ENCODE results near the gene PTP4A2. TPM values are rescaled to one million over a fixed set of nuclear protein-coding genes. Genes with fewer than 3 reads are reported as not detected.

Gene PTP4A2
- total and polyA plus RNA-seq, 4 donors: 72.0 to 244 (median 188) TPM

GRCh38 chr1:31920956-31921355 lies 17.2 kb downstream of the PTP4A2 start:
- intact Hi-C loops (cut with DNase I): no loop called here
- Histone ChIP-seq H3K36me3 (ENCODE audit: control insufficient read depth in 1 of 2, insufficient read depth in 2 of 2, low read length in 1 of 2) (peaks cover 0 to 2% of the 10 kb centered on the region in 2 donors), H3K27ac (ENCODE audit: low read depth in 1 of 2, low read length in 2 of 2) (no peak overlapping the region), H3K27me3 (ENCODE audit: control insufficient read depth in 1 of 2, insufficient read depth in 2 of 2, low read length in 1 of 2) (no peaks in the 10 kb centered on the region), H3K4me3 (ENCODE audit: low read length in 2 of 2) (no peak overlapping the region), H3K9me3 (ENCODE audit: control insufficient read depth, low read length) (no peaks in the 10 kb centered on the region), H3K4me1 (ENCODE audit: control insufficient read depth in 1 of 2, insufficient read depth in 2 of 2, low read length in 2 of 2) (peaks cover 2 to 4% of the 10 kb centered on the region in 2 donors)
- ATAC-seq (ENCODE audit: low FRiP score) (no peak), DNase-seq (no peak)
- WGBS, 2 donors: 44 to 49% methylated on average over 2 of the region's 2 CpGs

GRCh38 chr1:31919591-31919990 lies 18.6 kb downstream of the PTP4A2 start:
- Histone ChIP-seq H3K4me1 (ENCODE audit: control insufficient read depth in 1 of 2, insufficient read depth in 2 of 2, low read length in 2 of 2) (peaks cover 2 to 4% of the 10 kb centered on the region in 2 donors), H3K36me3 (ENCODE audit: control insufficient read depth in 1 of 2, insufficient read depth in 2 of 2, low read length in 1 of 2) (peaks cover 0 to 2% of the 10 kb centered on the region in 2 donors), H3K9me3 (ENCODE audit: control insufficient read depth, low read length) (no peaks in the 10 kb centered on the region), H3K4me3 (ENCODE audit: low read length in 2 of 2) (no peak overlapping the region), H3K27ac (ENCODE audit: low read depth in 1 of 2, low read length in 2 of 2) (no peak overlapping the region), H3K27me3 (ENCODE audit: control insufficient read depth in 1 of 2, insufficient read depth in 2 of 2, low read length in 1 of 2) (no peaks in the 10 kb centered on the region)
- intact Hi-C loops (cut with DNase I): no loop called here
- no peak for DNase-seq
- WGBS, 2 donors: 93 to 98% methylated on average over 10 of the region's 10 CpGs
- ATAC-seq (ENCODE audit: low FRiP score): no peak

GRCh38 chr1:31915438-31915837 lies 22.7 kb downstream of the PTP4A2 start:
- DNase-seq (no peak), ATAC-seq (ENCODE audit: low FRiP score) (no peak)
- Histone ChIP-seq H3K27ac (ENCODE audit: low read depth in 1 of 2, low read length in 2 of 2) (no peak overlapping the region), H3K4me1 (ENCODE audit: control insufficient read depth in 1 of 2, insufficient read depth in 2 of 2, low read length in 2 of 2) (peaks cover 0 to 2% of the 10 kb centered on the region in 2 donors), H3K27me3 (ENCODE audit: control insufficient read depth in 1 of 2, insufficient read depth in 2 of 2, low read length in 1 of 2) (no peaks in the 10 kb centered on the region), H3K4me3 (ENCODE audit: low read length in 2 of 2) (no peak overlapping the region), H3K9me3 (ENCODE audit: control insufficient read depth, low read length) (no peaks in the 10 kb centered on the region), H3K36me3 (ENCODE audit: control insufficient read depth in 1 of 2, insufficient read depth in 2 of 2, low read length in 1 of 2) (peaks cover 0 to 8% of the 10 kb centered on the region in 2 donors)
- WGBS, 2 donors: 94% methylated on average over 4 of the region's 4 CpGs
- intact Hi-C loops (cut with DNase I): no loop called here

GRCh38 chr1:31913968-31914367 lies 24.2 kb downstream of the PTP4A2 start:
- H3K36me3 ChIP-seq (ENCODE audit: control insufficient read depth in 1 of 2, insufficient read depth in 2 of 2, low read length in 1 of 2): peaks cover 0 to 8% of the 10 kb centered on the region in 2 donors
- peaks cover 0 to 2% of the 10 kb centered on the region in 2 donors for H3K4me1 ChIP-seq (ENCODE audit: control insufficient read depth in 1 of 2, insufficient read depth in 2 of 2, low read length in 2 of 2)
- DNase-seq: no peak
- WGBS, 2 donors: 93 to 95% methylated on average over 3 of the region's 3 CpGs
- H3K4me3 ChIP-seq (ENCODE audit: low read length in 2 of 2): no peak overlapping the region
- no peak overlapping the region for H3K27ac ChIP-seq (ENCODE audit: low read depth in 1 of 2, low read length in 2 of 2)
- no peaks in the 10 kb centered on the region for H3K27me3 ChIP-seq (ENCODE audit: control insufficient read depth in 1 of 2, insufficient read depth in 2 of 2, low read length in 1 of 2)
- no peaks in the 10 kb centered on the region for H3K9me3 ChIP-seq (ENCODE audit: control insufficient read depth, low read length)
- intact Hi-C loops (cut with DNase I): no loop called here
- no peak for ATAC-seq (ENCODE audit: low FRiP score)

- no peaks in the 10 kb centered on the region for H3K27me3 ChIP-seq (ENCODE audit: control insufficient read depth in 1 of 2, insufficient read depth in 2 of 2, low read length in 1 of 2)
- peaks cover 0 to 9% of the 10 kb centered on the region in 2 donors for H3K36me3 ChIP-seq (ENCODE audit: control insufficient read depth in 1 of 2, insufficient read depth in 2 of 2, low read length in 1 of 2)
- WGBS, 2 donors: 88 to 90% methylated on average over 1 of the region's 1 CpG
- DNase-seq (no peak), ATAC-seq (ENCODE audit: low FRiP score) (no peak)
- H3K27ac ChIP-seq (ENCODE audit: low read depth in 1 of 2, low read length in 2 of 2): no peak overlapping the region
- H3K4me1 ChIP-seq (ENCODE audit: control insufficient read depth in 1 of 2, insufficient read depth in 2 of 2, low read length in 2 of 2): peaks cover 0 to 2% of the 10 kb centered on the region in 2 donors
- H3K4me3 ChIP-seq (ENCODE audit: low read length in 2 of 2): no peak overlapping the region
- intact Hi-C loops (cut with DNase I): no loop called here
- no peaks in the 10 kb centered on the region for H3K9me3 ChIP-seq (ENCODE audit: control insufficient read depth, low read length)
Observed at GRCh38 chr1:31912839-31913239, 25.3 kb downstream of the PTP4A2 start.

- 84% methylated on average over 2 of the region's 2 CpGs for WGBS, 2 donors
- peaks cover 0 to 11% of the 10 kb centered on the region in 2 donors for H3K36me3 ChIP-seq (ENCODE audit: control insufficient read depth in 1 of 2, insufficient read depth in 2 of 2, low read length in 1 of 2)
- intact Hi-C loops (cut with DNase I): no loop called here
- DNase-seq: no peak
- peaks cover 0 to 2% of the 10 kb centered on the region in 2 donors for H3K4me1 ChIP-seq (ENCODE audit: control insufficient read depth in 1 of 2, insufficient read depth in 2 of 2, low read length in 2 of 2)
- ATAC-seq (ENCODE audit: low FRiP score): no peak
- H3K27me3 ChIP-seq (ENCODE audit: control insufficient read depth in 1 of 2, insufficient read depth in 2 of 2, low read length in 1 of 2): no peaks in the 10 kb centered on the region
- no peaks in the 10 kb centered on the region for H3K9me3 ChIP-seq (ENCODE audit: control insufficient read depth, low read length)
- H3K27ac ChIP-seq (ENCODE audit: low read depth in 1 of 2, low read length in 2 of 2): no peak overlapping the region
- no peak overlapping the region for H3K4me3 ChIP-seq (ENCODE audit: low read length in 2 of 2)
Observed at GRCh38 chr1:31911994-31912780, 26.0 kb downstream of the PTP4A2 start.

- Histone ChIP-seq H3K27ac (ENCODE audit: low read depth in 1 of 2, low read length in 2 of 2) (no peak overlapping the region), H3K27me3 (ENCODE audit: control insufficient read depth in 1 of 2, insufficient read depth in 2 of 2, low read length in 1 of 2) (no peaks in the 10 kb centered on the region), H3K9me3 (ENCODE audit: control insufficient read depth, low read length) (no peaks in the 10 kb centered on the region), H3K4me1 (ENCODE audit: control insufficient read depth in 1 of 2, insufficient read depth in 2 of 2, low read length in 2 of 2) (peaks cover 0 to 2% of the 10 kb centered on the region in 2 donors), H3K36me3 (ENCODE audit: control insufficient read depth in 1 of 2, insufficient read depth in 2 of 2, low read length in 1 of 2) (peaks cover 0 to 10% of the 10 kb centered on the region in 2 donors), H3K4me3 (ENCODE audit: low read length in 2 of 2) (no peak overlapping the region)
- WGBS, 2 donors: 54 to 58% methylated on average over 2 of the region's 2 CpGs
- ATAC-seq (ENCODE audit: low FRiP score): no peak
- intact Hi-C loops (cut with DNase I): no loop called here
- no peak for DNase-seq
Observed at GRCh38 chr1:31910933-31911332, 27.2 kb downstream of the PTP4A2 start.

- ATAC-seq (ENCODE audit: low FRiP score): no peak
- peaks cover 0 to 2% of the 10 kb centered on the region in 2 donors for H3K4me1 ChIP-seq (ENCODE audit: control insufficient read depth in 1 of 2, insufficient read depth in 2 of 2, low read length in 2 of 2)
- 77 to 84% methylated on average over 1 of the region's 1 CpG for WGBS, 2 donors
- H3K27me3 ChIP-seq (ENCODE audit: control insufficient read depth in 1 of 2, insufficient read depth in 2 of 2, low read length in 1 of 2): no peaks in the 10 kb centered on the region
- intact Hi-C loops (cut with DNase I): no loop called here
- no peak for DNase-seq
- no peak overlapping the region for H3K4me3 ChIP-seq (ENCODE audit: low read length in 2 of 2)
- no peak overlapping the region for H3K27ac ChIP-seq (ENCODE audit: low read depth in 1 of 2, low read length in 2 of 2)
- peaks cover 0 to 10% of the 10 kb centered on the region in 2 donors for H3K36me3 ChIP-seq (ENCODE audit: control insufficient read depth in 1 of 2, insufficient read depth in 2 of 2, low read length in 1 of 2)
- H3K9me3 ChIP-seq (ENCODE audit: control insufficient read depth, low read length): no peaks in the 10 kb centered on the region
Observed at GRCh38 chr1:31909691-31910090, 28.5 kb downstream of the PTP4A2 start.

- Histone ChIP-seq H3K27ac (ENCODE audit: low read depth in 1 of 2, low read length in 2 of 2) (no peak overlapping the region), H3K4me3 (ENCODE audit: low read length in 2 of 2) (no peak overlapping the region), H3K4me1 (ENCODE audit: control insufficient read depth in 1 of 2, insufficient read depth in 2 of 2, low read length in 2 of 2) (no peaks in the 10 kb centered on the region), H3K27me3 (ENCODE audit: control insufficient read depth in 1 of 2, insufficient read depth in 2 of 2, low read length in 1 of 2) (no peaks in the 10 kb centered on the region), H3K36me3 (ENCODE audit: control insufficient read depth in 1 of 2, insufficient read depth in 2 of 2, low read length in 1 of 2) (peaks cover 0 to 6% of the 10 kb centered on the region in 2 donors), H3K9me3 (ENCODE audit: control insufficient read depth, low read length) (no peaks in the 10 kb centered on the region)
- DNase-seq: no peak
- ATAC-seq (ENCODE audit: low FRiP score): no peak
- WGBS, 2 donors: 88 to 95% methylated on average over 2 of the region's 2 CpGs
- intact Hi-C loops (cut with DNase I): no loop called here
Observed at GRCh38 chr1:31906557-31906956, 31.6 kb downstream of the PTP4A2 start.
